Measurements from ENCODE around the gene BCAT1. TPM values are rescaled to one million over a fixed set of nuclear protein-coding genes. Genes with fewer than 3 reads are reported as not detected.

The BCAT1 gene
- total and polyA plus RNA-seq, 2 experiments from 2014 or later, result 53.6 to 181 TPM

GRCh38 chr12:24769682-24770081, 179.2 kb downstream of the BCAT1 start:
- Mint-ChIP-seq H3K27me3 (ENCODE audit: insufficient read depth, low read depth, poor library complexity) (no peaks in the 10 kb centered on the region), H3K4me3 (no peak overlapping the region), H3K9me3 (no peaks in the 10 kb centered on the region), H3K4me1 (no peaks in the 10 kb centered on the region; the same call in 2 of the 3 replicates), H3K36me3 (ENCODE audit: low read depth) (no peaks in the 10 kb centered on the region), H3K27ac (no peak overlapping the region)
- Histone ChIP-seq H3K27me3 (ENCODE audit: insufficient read depth) (no peaks in the 10 kb centered on the region), H3K9me2 (ENCODE audit: insufficient read depth) (0 out of 2 replicates have a peak, but pooled peaks cover 2% of the 10 kb centered on the region), H3K36me3 (ENCODE audit: insufficient read depth) (no peaks in the 10 kb centered on the region), H3K4me2 (no peak overlapping the region), H2AFZ (no peak overlapping the region), H3F3A (replicated peaks; ENCODE audit: low read depth) (no peaks in the 10 kb centered on the region), H4K20me1 (replicated peaks; ENCODE audit: insufficient read depth) (no peaks in the 10 kb centered on the region), H3K79me2 (replicated peaks; ENCODE audit: insufficient read depth) (no peaks in the 10 kb centered on the region), H3K27ac (ENCODE audit: low read depth) (no peak overlapping the region), H3K4me1 (ENCODE audit: insufficient read depth) (no peaks in the 10 kb centered on the region), H3K4me3 (no peak overlapping the region)
- no peak for ATAC-seq
- TF ChIP-seq, protein P1, sequence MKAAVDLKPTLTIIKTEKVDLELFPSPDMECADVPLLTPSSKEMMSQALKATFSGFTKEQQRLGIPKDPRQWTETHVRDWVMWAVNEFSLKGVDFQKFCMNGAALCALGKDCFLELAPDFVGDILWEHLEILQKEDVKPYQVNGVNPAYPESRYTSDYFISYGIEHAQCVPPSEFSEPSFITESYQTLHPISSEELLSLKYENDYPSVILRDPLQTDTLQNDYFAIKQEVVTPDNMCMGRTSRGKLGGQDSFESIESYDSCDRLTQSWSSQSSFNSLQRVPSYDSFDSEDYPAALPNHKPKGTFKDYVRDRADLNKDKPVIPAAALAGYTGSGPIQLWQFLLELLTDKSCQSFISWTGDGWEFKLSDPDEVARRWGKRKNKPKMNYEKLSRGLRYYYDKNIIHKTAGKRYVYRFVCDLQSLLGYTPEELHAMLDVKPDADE (IDR thresholded peaks at IDR 0.05), result no peak
- no peak for TF ChIP-seq STAT1 (IDR thresholded peaks at IDR 0.05; ENCODE audit: unreplicated experiment)
- TF ChIP-seq NANOG (IDR thresholded peaks at IDR 0.05; ENCODE audit: borderline replicate concordance), result no peak
- no peak for DNase-seq (ENCODE audit: low spot score)

GRCh38 chr12:24768415-24768814, 180.5 kb downstream of the BCAT1 start:
- no peaks in the 10 kb centered on the region for H3K27me3 Mint-ChIP-seq (ENCODE audit: insufficient read depth, low read depth, poor library complexity)
- no peaks in the 10 kb centered on the region for H3F3A ChIP-seq (replicated peaks; ENCODE audit: low read depth)
- H3K4me3 Mint-ChIP-seq, result no peak overlapping the region
- H3K36me3 Mint-ChIP-seq (ENCODE audit: low read depth), result no peaks in the 10 kb centered on the region
- ATAC-seq (peak; percentile 43; the same call in 2 of the 3 replicates), DNase-seq (ENCODE audit: low spot score) (no peak)
- H3K4me1 ChIP-seq (ENCODE audit: insufficient read depth), result no peaks in the 10 kb centered on the region
- no peak overlapping the region for H2AFZ ChIP-seq
- no peaks in the 10 kb centered on the region for H3K27me3 ChIP-seq (ENCODE audit: insufficient read depth)
- H4K20me1 ChIP-seq (replicated peaks; ENCODE audit: insufficient read depth), result no peaks in the 10 kb centered on the region
- no peak overlapping the region for H3K4me3 ChIP-seq
- H3K9me2 ChIP-seq (ENCODE audit: insufficient read depth), result 0 out of 2 replicates have a peak, but pooled peaks cover 11% of the 10 kb centered on the region
- H3K9me3 Mint-ChIP-seq, result no peaks in the 10 kb centered on the region
- no peaks in the 10 kb centered on the region for H3K36me3 ChIP-seq (ENCODE audit: insufficient read depth)
- H3K4me1 Mint-ChIP-seq, result no peaks in the 10 kb centered on the region; the same call in 2 of the 3 replicates
- no peak overlapping the region for H3K4me2 ChIP-seq
- no peaks in the 10 kb centered on the region for H3K79me2 ChIP-seq (replicated peaks; ENCODE audit: insufficient read depth)
- no peak overlapping the region for H3K27ac Mint-ChIP-seq
- H3K27ac ChIP-seq (ENCODE audit: low read depth), result no peak overlapping the region
- no peak for TF ChIP-seq EZH2phosphoT487 (IDR thresholded peaks at IDR 0.05; ENCODE audit: unreplicated experiment)
- TF ChIP-seq EZH2 (IDR thresholded peaks at IDR 0.05; ENCODE audit: low read depth, unreplicated experiment), result no peak
- TF ChIP-seq, protein P1 (IDR thresholded peaks at IDR 0.05), result no peak
- no peak for TF ChIP-seq NANOG (IDR thresholded peaks at IDR 0.05; ENCODE audit: borderline replicate concordance)
- no peak for TF ChIP-seq POLR2AphosphoS5 (IDR thresholded peaks at IDR 0.05; ENCODE audit: low read depth)
- TF ChIP-seq ZNF114 (CRISPR knock-in tag; IDR thresholded peaks at IDR 0.05), result no peak
- no peak for TF ChIP-seq ZNF331 (CRISPR knock-in tag; IDR thresholded peaks at IDR 0.05; ENCODE audit: low read depth)
- TF ChIP-seq, protein P2, sequence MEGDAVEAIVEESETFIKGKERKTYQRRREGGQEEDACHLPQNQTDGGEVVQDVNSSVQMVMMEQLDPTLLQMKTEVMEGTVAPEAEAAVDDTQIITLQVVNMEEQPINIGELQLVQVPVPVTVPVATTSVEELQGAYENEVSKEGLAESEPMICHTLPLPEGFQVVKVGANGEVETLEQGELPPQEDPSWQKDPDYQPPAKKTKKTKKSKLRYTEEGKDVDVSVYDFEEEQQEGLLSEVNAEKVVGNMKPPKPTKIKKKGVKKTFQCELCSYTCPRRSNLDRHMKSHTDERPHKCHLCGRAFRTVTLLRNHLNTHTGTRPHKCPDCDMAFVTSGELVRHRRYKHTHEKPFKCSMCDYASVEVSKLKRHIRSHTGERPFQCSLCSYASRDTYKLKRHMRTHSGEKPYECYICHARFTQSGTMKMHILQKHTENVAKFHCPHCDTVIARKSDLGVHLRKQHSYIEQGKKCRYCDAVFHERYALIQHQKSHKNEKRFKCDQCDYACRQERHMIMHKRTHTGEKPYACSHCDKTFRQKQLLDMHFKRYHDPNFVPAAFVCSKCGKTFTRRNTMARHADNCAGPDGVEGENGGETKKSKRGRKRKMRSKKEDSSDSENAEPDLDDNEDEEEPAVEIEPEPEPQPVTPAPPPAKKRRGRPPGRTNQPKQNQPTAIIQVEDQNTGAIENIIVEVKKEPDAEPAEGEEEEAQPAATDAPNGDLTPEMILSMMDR (conservative IDR thresholded peaks at IDR 0.05; ENCODE audit: low read depth in 2 of 2), result no peak
- no peak for TF ChIP-seq REST (IDR thresholded peaks at IDR 0.05; ENCODE audit: unreplicated experiment)
- no peak for TF ChIP-seq STAT1 (IDR thresholded peaks at IDR 0.05; ENCODE audit: unreplicated experiment)
- TF ChIP-seq CREB1 (CRISPR knock-in tag; IDR thresholded peaks at IDR 0.05; ENCODE audit: low read depth), result no peak
- no peak for TF ChIP-seq JUNB (IDR thresholded peaks at IDR 0.05; ENCODE audit: unreplicated experiment)
